Activated CD4-positive, alpha-beta T cell treated with anti-CD3 and anti-CD28 coated beads, Interleukin-10, Interleukin-2, amounts not matched to agents 100 ng/mL and 50 ng/mL, durations not matched to agents 16 hours and 8 hours (primary cell): ENCODE results near the gene LMBR1.
"Not testable (repeated sequence)": the region's sequence is repeated elsewhere in the genome, so short reads cannot be mapped to it uniquely, and the experiment has no call there.

Experiments
- DNase-seq: peaks from one replicate; pipeline ENCODE4 v3.0.0-alpha.2; 2020

LMBR1 gene

GRCh38 chr7:156650042-156650441 lies 242.9 kb downstream of the LMBR1 start:
- peak; percentile 30 for DNase-seq

GRCh38 chr7:156647330-156647729 lies 245.7 kb downstream of the LMBR1 start:
- DNase-seq = not testable (repeated sequence)

GRCh38 chr7:156642306-156643045 lies 250.5 kb downstream of the LMBR1 start:
- DNase-seq = no peak

GRCh38 chr7:156640949-156641485 lies 252.0 kb downstream of the LMBR1 start:
- DNase-seq = peak; percentile 75

- DNase-seq = peak; percentile 99
These were observed 252.6 kb downstream of the LMBR1 start, which contains the start of gene RNF32 for GRCh38 chr7:156640257-156640948. Gene RNF32 (plus strand): TSS chr7:156640774. CDS start chr7:156643878, 3,104 bp downstream.

GRCh38 chr7:156639426-156640256 lies 253.3 kb downstream of the LMBR1 start:
- no peak for DNase-seq

- no peak for DNase-seq
These were observed 254.4 kb downstream of the LMBR1 start for GRCh38 chr7:156638443-156639077.

GRCh38 chr7:156637093-156637492 lies 255.9 kb downstream of the LMBR1 start:
- not testable (repeated sequence) for DNase-seq

GRCh38 chr7:156635529-156636385 lies 257.2 kb downstream of the LMBR1 start:
- DNase-seq = no peak

GRCh38 chr7:156634117-156634516 lies 258.9 kb downstream of the LMBR1 start:
- DNase-seq = no peak

- DNase-seq = no peak
These were observed 263.1 kb downstream of the LMBR1 start for GRCh38 chr7:156629873-156630272.

- no peak for DNase-seq
These were observed 264.4 kb downstream of the LMBR1 start for GRCh38 chr7:156628562-156628961.
